ENCODE data around the gene KRTAP12-2.

DNA sequence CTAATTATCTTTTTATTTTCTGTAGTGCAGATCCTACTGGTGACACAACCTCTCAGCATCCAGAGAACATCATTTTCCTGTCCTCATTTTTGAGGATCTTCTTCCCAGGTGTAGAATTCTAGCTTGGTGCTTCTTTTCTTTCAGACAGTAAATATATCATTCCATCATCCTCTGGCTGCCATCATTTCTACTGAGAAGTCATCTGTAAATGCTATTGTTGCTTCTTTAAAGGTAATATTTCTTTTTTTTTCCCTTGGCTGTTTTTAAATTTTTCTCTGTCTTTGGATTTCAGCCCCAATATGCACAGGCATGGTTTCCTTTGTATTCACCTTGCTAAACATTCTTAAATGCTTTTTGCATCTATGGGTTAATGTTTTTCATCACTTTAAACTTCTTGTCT lies 43.2 kb downstream of the KRTAP12-2 start:
- TF ChIP-seq RAD21 (IDR thresholded peaks at IDR 0.05; ENCODE audit: insufficient read depth, low read depth, low read length) (no peak), EZH2 (IDR thresholded peaks at IDR 0.05; ENCODE audit: borderline replicate concordance, control insufficient read depth, low read depth, low read length) (no peak), POLR2A (IDR thresholded peaks at IDR 0.05; ENCODE audit: low read depth, low read length) (no peak), SPI1 (IDR thresholded peaks at IDR 0.05; ENCODE audit: borderline replicate concordance, insufficient read depth, low read depth, low read length) (no peak), NR2C2 (IDR thresholded peaks at IDR 0.05; ENCODE audit: borderline replicate concordance, control insufficient read depth, insufficient read length, low read depth) (no peak), RCOR1 (conservative IDR thresholded peaks at IDR 0.05; ENCODE audit: low read depth, low read length) (no peak), ZNF274 (IDR thresholded peaks at IDR 0.05; ENCODE audit: insufficient read depth, insufficient read length) (no peak), NBN (IDR thresholded peaks at IDR 0.05) (no peak), EP300 (IDR thresholded peaks at IDR 0.05; ENCODE audit: borderline replicate concordance in 1 of 2, control insufficient read depth in 1 of 2, low read depth in 2 of 2, low read length in 2 of 2) (no peak), NR2C1 (IDR thresholded peaks at IDR 0.05) (no peak), JUNB (IDR thresholded peaks at IDR 0.05) (no peak)
- TF ChIP-seq, protein P1, sequence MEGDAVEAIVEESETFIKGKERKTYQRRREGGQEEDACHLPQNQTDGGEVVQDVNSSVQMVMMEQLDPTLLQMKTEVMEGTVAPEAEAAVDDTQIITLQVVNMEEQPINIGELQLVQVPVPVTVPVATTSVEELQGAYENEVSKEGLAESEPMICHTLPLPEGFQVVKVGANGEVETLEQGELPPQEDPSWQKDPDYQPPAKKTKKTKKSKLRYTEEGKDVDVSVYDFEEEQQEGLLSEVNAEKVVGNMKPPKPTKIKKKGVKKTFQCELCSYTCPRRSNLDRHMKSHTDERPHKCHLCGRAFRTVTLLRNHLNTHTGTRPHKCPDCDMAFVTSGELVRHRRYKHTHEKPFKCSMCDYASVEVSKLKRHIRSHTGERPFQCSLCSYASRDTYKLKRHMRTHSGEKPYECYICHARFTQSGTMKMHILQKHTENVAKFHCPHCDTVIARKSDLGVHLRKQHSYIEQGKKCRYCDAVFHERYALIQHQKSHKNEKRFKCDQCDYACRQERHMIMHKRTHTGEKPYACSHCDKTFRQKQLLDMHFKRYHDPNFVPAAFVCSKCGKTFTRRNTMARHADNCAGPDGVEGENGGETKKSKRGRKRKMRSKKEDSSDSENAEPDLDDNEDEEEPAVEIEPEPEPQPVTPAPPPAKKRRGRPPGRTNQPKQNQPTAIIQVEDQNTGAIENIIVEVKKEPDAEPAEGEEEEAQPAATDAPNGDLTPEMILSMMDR (IDR thresholded peaks at IDR 0.05 in 2 of 3, conservative IDR thresholded peaks at IDR 0.05 in 1 of 3; ENCODE audit: control insufficient read depth in 2 of 3, extremely low read depth in 1 of 3, insufficient read depth in 1 of 3, low read depth in 3 of 3, low read length in 3 of 3): no peak
- TF ChIP-seq, protein P2, sequence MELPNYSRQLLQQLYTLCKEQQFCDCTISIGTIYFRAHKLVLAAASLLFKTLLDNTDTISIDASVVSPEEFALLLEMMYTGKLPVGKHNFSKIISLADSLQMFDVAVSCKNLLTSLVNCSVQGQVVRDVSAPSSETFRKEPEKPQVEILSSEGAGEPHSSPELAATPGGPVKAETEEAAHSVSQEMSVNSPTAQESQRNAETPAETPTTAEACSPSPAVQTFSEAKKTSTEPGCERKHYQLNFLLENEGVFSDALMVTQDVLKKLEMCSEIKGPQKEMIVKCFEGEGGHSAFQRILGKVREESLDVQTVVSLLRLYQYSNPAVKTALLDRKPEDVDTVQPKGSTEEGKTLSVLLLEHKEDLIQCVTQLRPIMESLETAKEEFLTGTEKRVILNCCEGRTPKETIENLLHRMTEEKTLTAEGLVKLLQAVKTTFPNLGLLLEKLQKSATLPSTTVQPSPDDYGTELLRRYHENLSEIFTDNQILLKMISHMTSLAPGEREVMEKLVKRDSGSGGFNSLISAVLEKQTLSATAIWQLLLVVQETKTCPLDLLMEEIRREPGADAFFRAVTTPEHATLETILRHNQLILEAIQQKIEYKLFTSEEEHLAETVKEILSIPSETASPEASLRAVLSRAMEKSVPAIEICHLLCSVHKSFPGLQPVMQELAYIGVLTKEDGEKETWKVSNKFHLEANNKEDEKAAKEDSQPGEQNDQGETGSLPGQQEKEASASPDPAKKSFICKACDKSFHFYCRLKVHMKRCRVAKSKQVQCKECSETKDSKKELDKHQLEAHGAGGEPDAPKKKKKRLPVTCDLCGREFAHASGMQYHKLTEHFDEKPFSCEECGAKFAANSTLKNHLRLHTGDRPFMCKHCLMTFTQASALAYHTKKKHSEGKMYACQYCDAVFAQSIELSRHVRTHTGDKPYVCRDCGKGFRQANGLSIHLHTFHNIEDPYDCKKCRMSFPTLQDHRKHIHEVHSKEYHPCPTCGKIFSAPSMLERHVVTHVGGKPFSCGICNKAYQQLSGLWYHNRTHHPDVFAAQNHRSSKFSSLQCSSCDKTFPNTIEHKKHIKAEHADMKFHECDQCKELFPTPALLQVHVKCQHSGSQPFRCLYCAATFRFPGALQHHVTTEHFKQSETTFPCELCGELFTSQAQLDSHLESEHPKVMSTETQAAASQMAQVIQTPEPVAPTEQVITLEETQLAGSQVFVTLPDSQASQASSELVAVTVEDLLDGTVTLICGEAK (IDR thresholded peaks at IDR 0.05; ENCODE audit: borderline replicate concordance): no peak
